ENCODE measurements around the gene REPIN1. TPM values are rescaled to one million over a fixed set of nuclear protein-coding genes. Genes with fewer than 3 reads are reported as not detected.

The REPIN1 gene
- total and polyA plus RNA-seq, 7 experiments from 2014 or later: 46.7 to 103 (median 78.4) TPM

GRCh38 chr7:150410680-150411346 lies 42.2 kb downstream of the REPIN1 start:
- Histone ChIP-seq H3K4me3 (ENCODE audit: low read length) (no peak overlapping the region), H3K9me3 (ENCODE audit: control insufficient read depth in 2 of 3, low read length in 3 of 3) (no peaks in the 10 kb centered on the region), H3K27ac (ENCODE audit: low read depth, low read length) (no peak overlapping the region), H3K36me3 (ENCODE audit: control insufficient read depth in 2 of 3, insufficient read depth in 3 of 3, low read length in 3 of 3) (peaks cover 0 to 38% (median 3%) of the 10 kb centered on the region in 3 experiments), H3K4me1 (ENCODE audit: control insufficient read depth in 2 of 2, insufficient read depth in 2 of 2, low read length in 2 of 2) (peaks cover 5 to 11% of the 10 kb centered on the region in 2 donors), H3K27me3 (ENCODE audit: control insufficient read depth in 2 of 2, insufficient read depth in 2 of 2, low read length in 2 of 2) (no peaks in the 10 kb centered on the region)
- Mint-ChIP-seq H3K9me3 (no peaks in the 10 kb centered on the region), H3K27ac (peak overlapping the region in 6 of 9 donors; percentile 2 to 85 (median 54)), H3K36me3 (peaks cover 0 to 18% (median 3%) of the 10 kb centered on the region in 5 donors), H3K4me1 (peaks cover 17 to 30% (median 21%) of the 10 kb centered on the region in 7 donors), H3K4me3 (no peak overlapping the region), H3K27me3 (no peaks in the 10 kb centered on the region)
- no peak for ATAC-seq
- POLR2A ChIA-PET: interaction anchor here (0.7 to 1.1 kb wide), 2 partner anchors 8 to 54 kb away, joined by 3 to 4 read pairs; no protein-coding TSS in a partner anchor
- no peak for DNase-seq
- intact Hi-C loops (cut with micrococcal nuclease): no loop called here
- CTCF ChIA-PET: no interaction called here

GRCh38 chr7:150411606-150412005 lies 43.0 kb downstream of the REPIN1 start:
- CTCF ChIA-PET: interaction anchor here (0.7 kb wide), 1 partner anchor 10 kb away, joined by 6 read pairs; no protein-coding TSS in a partner anchor
- Histone ChIP-seq H3K27ac (ENCODE audit: low read depth, low read length) (no peak overlapping the region), H3K9me3 (ENCODE audit: control insufficient read depth in 2 of 3, low read length in 3 of 3) (no peaks in the 10 kb centered on the region), H3K4me3 (ENCODE audit: low read length) (no peak overlapping the region), H3K4me1 (ENCODE audit: control insufficient read depth in 2 of 2, insufficient read depth in 2 of 2, low read length in 2 of 2) (peaks cover 1 to 7% of the 10 kb centered on the region in 2 donors), H3K27me3 (ENCODE audit: control insufficient read depth in 2 of 2, insufficient read depth in 2 of 2, low read length in 2 of 2) (no peaks in the 10 kb centered on the region), H3K36me3 (ENCODE audit: control insufficient read depth in 2 of 3, insufficient read depth in 3 of 3, low read length in 3 of 3) (peaks cover 0 to 38% (median 3%) of the 10 kb centered on the region in 3 experiments)
- Mint-ChIP-seq H3K4me1 (peaks cover 9 to 22% (median 13%) of the 10 kb centered on the region in 7 donors), H3K9me3 (no peaks in the 10 kb centered on the region), H3K4me3 (no peak overlapping the region), H3K36me3 (peaks cover 0 to 18% (median 3%) of the 10 kb centered on the region in 5 donors), H3K27me3 (no peaks in the 10 kb centered on the region), H3K27ac (peak overlapping the region in 6 of 9 donors; percentile 33 to 78 (median 53))
- intact Hi-C loops (cut with micrococcal nuclease): no loop called here
- POLR2A ChIA-PET: interaction anchor here (0.5 kb wide), 1 partner anchor 74 kb away, joined by 3 read pairs; no protein-coding TSS in a partner anchor
- DNase-seq (no peak), ATAC-seq (no peak)

GRCh38 chr7:150412016-150412415 lies 43.4 kb downstream of the REPIN1 start:
- Mint-ChIP-seq H3K9me3 (no peaks in the 10 kb centered on the region), H3K27me3 (no peaks in the 10 kb centered on the region), H3K36me3 (peaks cover 0 to 16% (median 2%) of the 10 kb centered on the region in 5 donors), H3K4me1 (peaks cover 6 to 18% (median 10%) of the 10 kb centered on the region in 7 donors), H3K27ac (peak overlapping the region in 7 of 9 donors; percentile 21 to 78 (median 53)), H3K4me3 (no peak overlapping the region)
- Histone ChIP-seq H3K4me3 (ENCODE audit: low read length) (no peak overlapping the region), H3K4me1 (ENCODE audit: control insufficient read depth in 2 of 2, insufficient read depth in 2 of 2, low read length in 2 of 2) (peaks cover 0 to 3% of the 10 kb centered on the region in 2 donors), H3K27ac (ENCODE audit: low read depth, low read length) (no peak overlapping the region), H3K27me3 (ENCODE audit: control insufficient read depth in 2 of 2, insufficient read depth in 2 of 2, low read length in 2 of 2) (no peaks in the 10 kb centered on the region), H3K9me3 (ENCODE audit: control insufficient read depth in 2 of 3, low read length in 3 of 3) (no peaks in the 10 kb centered on the region), H3K36me3 (ENCODE audit: control insufficient read depth in 2 of 3, insufficient read depth in 3 of 3, low read length in 3 of 3) (peaks cover 0 to 38% (median 3%) of the 10 kb centered on the region in 3 experiments)
- ChIA-PET CTCF (interaction anchor here (0.7 kb wide), 1 partner anchor 10 kb away, joined by 6 read pairs; no protein-coding TSS in a partner anchor), POLR2A (interaction anchor here (0.5 kb wide), 1 partner anchor 75 kb away, joined by 3 read pairs; no protein-coding TSS in a partner anchor)
- intact Hi-C loops (cut with micrococcal nuclease): no loop called here
- no peak for ATAC-seq
- DNase-seq: no peak

GRCh38 chr7:150412518-150413488 lies 44.2 kb downstream of the REPIN1 start:
- POLR2A ChIA-PET: no interaction called here
- no peak overlapping the region for H3K4me3 Mint-ChIP-seq

GRCh38 chr7:150413640-150414081 lies 45.0 kb downstream of the REPIN1 start:
- peaks cover 0 to 12% (median 0%) of the 10 kb centered on the region in 5 donors for H3K36me3 Mint-ChIP-seq
- no peaks in the 10 kb centered on the region for H3K9me3 Mint-ChIP-seq
- H3K27me3 ChIP-seq (ENCODE audit: control insufficient read depth in 2 of 2, insufficient read depth in 2 of 2, low read length in 2 of 2): no peaks in the 10 kb centered on the region
- no peak overlapping the region for H3K27ac ChIP-seq (ENCODE audit: low read depth, low read length)
- intact Hi-C loops (cut with micrococcal nuclease): no loop called here
- H3K4me1 Mint-ChIP-seq: peaks cover 2 to 13% (median 3%) of the 10 kb centered on the region in 7 donors
- no peak overlapping the region for H3K4me3 ChIP-seq (ENCODE audit: low read length)
- ATAC-seq (no peak), DNase-seq (no peak)
- ChIA-PET CTCF (no interaction called here), POLR2A (interaction anchor here (1.0 kb wide), 1 partner anchor 8 kb away, joined by 4 read pairs; a partner anchor contains a TSS)
- no peak overlapping the region for H3K4me3 Mint-ChIP-seq
- no peaks in the 10 kb centered on the region for H3K9me3 ChIP-seq (ENCODE audit: control insufficient read depth in 2 of 3, low read length in 3 of 3)
- H3K27ac Mint-ChIP-seq: peak overlapping the region in 1 of 9 donors; percentile 20
- H3K36me3 ChIP-seq (ENCODE audit: control insufficient read depth in 2 of 3, insufficient read depth in 3 of 3, low read length in 3 of 3): peaks cover 0 to 38% (median 3%) of the 10 kb centered on the region in 3 experiments
- H3K4me1 ChIP-seq (ENCODE audit: control insufficient read depth in 2 of 2, insufficient read depth in 2 of 2, low read length in 2 of 2): no peaks in the 10 kb centered on the region
- H3K27me3 Mint-ChIP-seq: no peaks in the 10 kb centered on the region

More at GRCh38 chr7:150412518-150413488, 44.2 kb downstream of the REPIN1 start:
- no peaks in the 10 kb centered on the region for H3K9me3 ChIP-seq (ENCODE audit: control insufficient read depth in 2 of 3, low read length in 3 of 3)
- CTCF ChIA-PET: no interaction called here
- no peak for ATAC-seq
- no peaks in the 10 kb centered on the region for H3K27me3 ChIP-seq (ENCODE audit: control insufficient read depth in 2 of 2, insufficient read depth in 2 of 2, low read length in 2 of 2)
- H3K36me3 ChIP-seq (ENCODE audit: control insufficient read depth in 2 of 3, insufficient read depth in 3 of 3, low read length in 3 of 3): peaks cover 0 to 38% (median 3%) of the 10 kb centered on the region in 3 experiments
- no peak for DNase-seq
- no peak overlapping the region for H3K27ac ChIP-seq (ENCODE audit: low read depth, low read length)
- Mint-ChIP-seq H3K27me3 (no peaks in the 10 kb centered on the region), H3K9me3 (no peaks in the 10 kb centered on the region), H3K36me3 (peaks cover 0 to 14% (median 0%) of the 10 kb centered on the region in 5 donors), H3K4me1 (peaks cover 3 to 14% (median 7%) of the 10 kb centered on the region in 7 donors), H3K27ac (peak overlapping the region in 3 of 9 donors; percentile 21 to 78 (median 38))
- H3K4me1 ChIP-seq (ENCODE audit: control insufficient read depth in 2 of 2, insufficient read depth in 2 of 2, low read length in 2 of 2): no peaks in the 10 kb centered on the region
- H3K4me3 ChIP-seq (ENCODE audit: low read length): no peak overlapping the region
- intact Hi-C loops (cut with micrococcal nuclease): no loop called here
